IMR-90 (cell line): ENCODE results near the gene FATE1. TPM values are rescaled to one million over a fixed set of nuclear protein-coding genes. Genes with fewer than 3 reads are reported as not detected.

Experiments
- ATAC-seq: fragments of 200-7000 bp; cut with Tn5 transposase; 2 replicates; pipeline ENCODE4 v1.9.1; 2020; ENCODE audit warnings: low read depth, mild to moderate bottlenecking, moderate library complexity
- BruUV-seq: library from RNA; stranded (reverse); fragments of 400-500 nt; replicated peaks from 2 replicates; lab custom pipeline; 2021; lab: Mats Ljungman, UMichigan
- CTCF ChIA-PET: fragments of 300-600 bp; formaldehyde crosslinking; extraction: SDS; loops from one replicate; lab custom pipeline; 2021; ENCODE audit warnings: antibody characterized with exemption; lab: Yijun Ruan, JAX
- POLR2A ChIA-PET: fragments of 300-600 bp; sonication (Branson Sonifier 250); formaldehyde crosslinking; loops from one replicate; lab custom pipeline; 2022; ENCODE audit warnings: antibody characterized with exemption; ENCODE audit not compliant: unreplicated experiment; lab: Charles Lee
- DNase-seq: peaks from one replicate; pipeline ENCODE4 v3.0.0; 2013
- H2AFZ ChIP-seq: replicated peaks from 2 replicates; pipeline ENCODE3; 2013; ENCODE audit warnings: low read length, mild to moderate bottlenecking; ENCODE audit not compliant: poor library complexity
- H2AK5ac ChIP-seq: 2 replicates; pipeline ENCODE4 v1.6.1; 2013; ENCODE audit warnings: low read depth, low read length, inconsistent platforms
- H2AK9ac ChIP-seq: replicated peaks from 2 replicates; pipeline ENCODE3; 2013; ENCODE audit warnings: mild to moderate bottlenecking, low read depth, low read length, moderate library complexity; ENCODE audit not compliant: poor library complexity
- H2BK120ac ChIP-seq: 2 replicates; pipeline ENCODE4 v1.6.1; 2013; ENCODE audit warnings: low read depth, low read length, inconsistent platforms
- H2BK15ac ChIP-seq: 3 replicates; pipeline ENCODE4 v1.6.1; 2013; ENCODE audit warnings: low read depth, low read length, inconsistent platforms
- H2BK20ac ChIP-seq: 2 replicates; pipeline ENCODE4 v1.6.1; 2013; ENCODE audit warnings: low read depth, mild to moderate bottlenecking, inconsistent platforms, low read length, moderate library complexity
- H2BK5ac ChIP-seq: 2 replicates; pipeline ENCODE4 v1.6.1; 2013; ENCODE audit warnings: mild to moderate bottlenecking, low read depth, low read length, inconsistent platforms; ENCODE audit not compliant: poor library complexity, severe bottlenecking
- H3K14ac ChIP-seq: replicated peaks from 2 replicates; pipeline ENCODE4 v1.6.1; 2013; ENCODE audit warnings: low read depth, low read length, inconsistent platforms
- H3K18ac ChIP-seq: 2 replicates; pipeline ENCODE4 v1.6.1; 2013; ENCODE audit warnings: low read depth, low read length, control low read depth
- H3K23ac ChIP-seq: 2 replicates; pipeline ENCODE4 v1.6.1; 2013; ENCODE audit warnings: low read depth, low read length, inconsistent platforms
- H3K27ac ChIP-seq: 2 replicates; pipeline ENCODE4 v1.5.1; 2013; ENCODE audit warnings: mild to moderate bottlenecking, control low read depth, low read length; ENCODE audit not compliant: insufficient read depth
- H3K27me3 ChIP-seq: 2 replicates; pipeline ENCODE4 v1.6.1; 2013; ENCODE audit warnings: low read length; ENCODE audit not compliant: control insufficient read depth, insufficient read depth
- H3K36me3 ChIP-seq: 2 replicates; pipeline ENCODE4 v1.6.1; 2013; ENCODE audit warnings: low read length, mixed read lengths; ENCODE audit not compliant: control insufficient read depth, insufficient read depth
- H3K4ac ChIP-seq: 2 replicates; pipeline ENCODE4 v1.6.1; 2013; ENCODE audit warnings: low read depth, low read length, inconsistent platforms
- H3K4me1 ChIP-seq: 2 replicates; pipeline ENCODE4 v1.6.1; 2013; ENCODE audit warnings: low read length, mixed read lengths; ENCODE audit not compliant: control insufficient read depth, insufficient read depth
- H3K4me2 ChIP-seq: 2 replicates; pipeline ENCODE4 v1.6.1; 2013; ENCODE audit warnings: low read depth, mild to moderate bottlenecking, control low read depth, low read length, moderate library complexity
- H3K4me3 ChIP-seq: 2 replicates; pipeline ENCODE4 v1.5.1; 2013; ENCODE audit warnings: low read depth, mild to moderate bottlenecking, control low read depth, low read length, moderate library complexity; ENCODE audit not compliant: insufficient read depth
- H3K56ac ChIP-seq: 2 replicates; pipeline ENCODE4 v1.6.1; 2013; ENCODE audit warnings: low read length, inconsistent platforms; ENCODE audit not compliant: insufficient read depth; ENCODE audit errors: extremely low read depth
- H3K79me1 ChIP-seq, 2 experiments: 2 replicates each; pipeline ENCODE4 v1.6.1; 2013; ENCODE audit warnings: low read length in 2 of 2, inconsistent platforms in 1 of 2, low read depth in 1 of 2
- H3K9ac ChIP-seq: 2 replicates; pipeline ENCODE4 v1.6.1; 2013; ENCODE audit warnings: low read depth, low read length, control low read depth
- H3K9me1 ChIP-seq: 2 replicates; pipeline ENCODE4 v1.6.1; 2013; ENCODE audit warnings: low read length, inconsistent platforms; ENCODE audit not compliant: insufficient read depth
- H3K9me3 ChIP-seq: 2 replicates; pipeline ENCODE4 v1.6.1; 2013; ENCODE audit warnings: low read length; ENCODE audit not compliant: control insufficient read depth, insufficient read depth
- H4K20me1 ChIP-seq: 2 replicates; pipeline ENCODE4 v1.6.1; 2013; ENCODE audit warnings: low read length, inconsistent platforms; ENCODE audit not compliant: insufficient read depth
- H4K5ac ChIP-seq: 2 replicates; pipeline ENCODE4 v1.6.1; 2013; ENCODE audit warnings: mild to moderate bottlenecking, low read depth, low read length, control low read depth
- H4K8ac ChIP-seq, 2 experiments: 2 replicates each; pipeline ENCODE4 v1.6.1; 2013; ENCODE audit warnings: low read depth in 2 of 2, low read length in 2 of 2, control low read depth in 1 of 2, inconsistent platforms in 1 of 2
- H4K91ac ChIP-seq: 2 replicates; pipeline ENCODE4 v1.6.1; 2013; ENCODE audit warnings: low read depth, low read length, inconsistent platforms; ENCODE audit not compliant: insufficient read depth
- BHLHE40 ChIP-seq: fragments of 150-350 bp; IDR thresholded peaks from 2 replicates; pipeline ENCODE4 v1.6.1; 2016; ENCODE audit warnings: mild to moderate bottlenecking, low read depth, low read length
- CEBPB ChIP-seq: IDR thresholded peaks from 2 replicates; pipeline ENCODE4 v1.6.1; 2012; ENCODE audit warnings: low read depth, low read length, improper control_type of control experiment
- CHD1 ChIP-seq: IDR thresholded peaks from 2 replicates; pipeline ENCODE4 v1.6.1; 2012; ENCODE audit warnings: low read depth, low read length, improper control_type of control experiment
- CTCF ChIP-seq: conservative IDR thresholded peaks from 2 replicates; pipeline ENCODE4 v1.5.1; 2012; ENCODE audit warnings: mild to moderate bottlenecking, low read depth, low read length, improper control_type of control experiment
- FOS ChIP-seq: fragments of 150-350 bp; IDR thresholded peaks from 2 replicates; pipeline ENCODE4 v1.6.1; 2016; ENCODE audit warnings: low read depth, low read length
- MAFK ChIP-seq: IDR thresholded peaks from 2 replicates; pipeline ENCODE4 v1.6.1; 2012; ENCODE audit warnings: low read depth, low read length, improper control_type of control experiment
- MAZ ChIP-seq: IDR thresholded peaks from 2 replicates; pipeline ENCODE4 v1.6.1; 2012; ENCODE audit warnings: low read depth, mild to moderate bottlenecking, low read length, improper control_type of control experiment, moderate library complexity, borderline replicate concordance
- MXI1 ChIP-seq: IDR thresholded peaks from 2 replicates; pipeline ENCODE4 v1.6.1; 2012; ENCODE audit warnings: low read depth, mild to moderate bottlenecking, low read length, moderate library complexity, borderline replicate concordance
- NFE2L2 ChIP-seq: fragments of 150-350 bp; IDR thresholded peaks from 2 replicates; pipeline ENCODE4 v1.6.1; 2016; ENCODE audit warnings: low read depth, mild to moderate bottlenecking, low read length
- POLR2A ChIP-seq: IDR thresholded peaks from 2 replicates; pipeline ENCODE4 v1.6.1; 2012; ENCODE audit warnings: mild to moderate bottlenecking, low read depth, low read length
- RAD21 ChIP-seq: IDR thresholded peaks from 2 replicates; pipeline ENCODE4 v1.6.1; 2012; ENCODE audit warnings: low read length, improper control_type of control experiment
- RCOR1 ChIP-seq: IDR thresholded peaks from 2 replicates; pipeline ENCODE4 v1.6.1; 2012; ENCODE audit warnings: mild to moderate bottlenecking, low read length, improper control_type of control experiment; ENCODE audit not compliant: insufficient replicate concordance
- RFX5 ChIP-seq: IDR thresholded peaks from 2 replicates; pipeline ENCODE4 v1.8.0; 2012; ENCODE audit warnings: low read depth, mild to moderate bottlenecking, low read length, moderate library complexity
- SMC3 ChIP-seq: fragments of 150-350 bp; IDR thresholded peaks from 2 replicates; pipeline ENCODE4 v1.6.1; 2016; ENCODE audit warnings: low read depth, mild to moderate bottlenecking, antibody characterized with exemption, low read length, moderate library complexity
- USF2 ChIP-seq: fragments of 150-350 bp; IDR thresholded peaks from 2 replicates; pipeline ENCODE4 v1.6.1; 2017; ENCODE audit warnings: mild to moderate bottlenecking, antibody characterized with exemption, low read length, low read depth
- WGBS, 2 experiments: methylation state at CpG; one replicate each; pipeline versions ENCODE4 v1.1.5 to v1.1.7; 2013; ENCODE audit warnings: missing lambda C conversion rate in 2 of 2; ENCODE audit not compliant: insufficient read length in 1 of 2; ENCODE audit errors: extremely low coverage in 2 of 2; 5-methylcytosine and 5-hydroxymethylcytosine counted together
- dilution Hi-C: fragments of 300-500 bp; cut with HindIII; formaldehyde crosslinking; loops from one replicate; pipeline ENCODE4 v1.14.3; 2018; ENCODE audit warnings: low sequenced_read_pairs; ENCODE audit not compliant: unreplicated experiment
- in situ Hi-C: fragments of 300-500 bp; cut with MboI; formaldehyde crosslinking; loops from 3 replicates; pipeline ENCODE4 v1.14.3; 2019; ENCODE audit warnings: low sequenced_read_pairs, inconsistent platforms, mixed read lengths
- intact Hi-C: fragments of 100-400 bp; cut with micrococcal nuclease; formaldehyde crosslinking; loops from 2 replicates; pipeline ENCODE4 v1.10.0; 2022
- polyA plus RNA-seq, 3 experiments: library from polyadenylated mRNA; depleted of rRNA; stranded (reverse); fragments of >200 nt; gene quantifications; 2 replicates each; pipeline ENCODE4 v1.2.3, GENCODE V29; 2012; ENCODE audit warnings: low replicate concordance in 1 of 3
- total RNA-seq: library from RNA; depleted of rRNA; stranded (reverse); fragments of >200 nt; gene quantifications from 2 replicates; pipeline ENCODE4 v1.2.3, GENCODE V29; 2012
- TF ChIP-seq, protein P1 (sequence below): fragments of 150-350 bp; IDR thresholded peaks from 2 replicates; pipeline ENCODE4 v1.6.1; 2016; ENCODE audit warnings: low read depth, mild to moderate bottlenecking, low read length, moderate library complexity, borderline replicate concordance

Gene FATE1
- total and polyA plus RNA-seq, 2 of the 4 experiments (the other 2 are of a cell fraction) = not detected

GRCh38 chrX:151742311-151742710 lies 26.5 kb downstream of the FATE1 start:
- intact Hi-C loops (no loop called here), dilution Hi-C loops (no loop called here), in situ Hi-C loops (no loop called here)
- Histone ChIP-seq H3K4me1 (no peaks in the 10 kb centered on the region), H3K4ac (no peak overlapping the region), H2AFZ (no peak overlapping the region), H3K36me3 (no peaks in the 10 kb centered on the region), H3K4me3 (no peak overlapping the region), H3K9me3 (peaks cover 11% of the 10 kb centered on the region; the same call in 1 of the 2 replicates), H3K56ac (no peak overlapping the region), H2BK5ac (no peak overlapping the region), H3K18ac (no peak overlapping the region), H4K8ac (no peak overlapping the region), H4K5ac (no peak overlapping the region), H2BK20ac (no peak overlapping the region), H3K27me3 (no peaks in the 10 kb centered on the region), H4K20me1 (no peaks in the 10 kb centered on the region), H2AK9ac (no peak overlapping the region), H3K14ac (no peak overlapping the region), H3K4me2 (no peak overlapping the region), H2BK120ac (no peak overlapping the region), H3K9ac (no peak overlapping the region), H4K91ac (no peak overlapping the region), H3K23ac (no peak overlapping the region), H3K9me1 (no peaks in the 10 kb centered on the region), H3K79me1 (no peaks in the 10 kb centered on the region), H2AK5ac (no peak overlapping the region), H3K27ac (no peak overlapping the region), H2BK15ac (no peak overlapping the region)
- POLR2A ChIA-PET = no interaction called here
- DNase-seq (no peak), ATAC-seq (no peak)
- CTCF ChIA-PET = no interaction called here
- BruUV-seq = no TSS peak
- WGBS, 2 experiments = no CpG with 5 or more reads among the region's 5 CpGs
- TF ChIP-seq BHLHE40 (no peak), NFE2L2 (no peak), RFX5 (no peak), FOS (no peak), MXI1 (no peak), CTCF (no peak), MAZ (no peak), SMC3 (no peak), RAD21 (no peak), POLR2A (no peak), RCOR1 (no peak), MAFK (no peak), USF2 (no peak), CHD1 (no peak), CEBPB (no peak)
- TF ChIP-seq, protein P1, sequence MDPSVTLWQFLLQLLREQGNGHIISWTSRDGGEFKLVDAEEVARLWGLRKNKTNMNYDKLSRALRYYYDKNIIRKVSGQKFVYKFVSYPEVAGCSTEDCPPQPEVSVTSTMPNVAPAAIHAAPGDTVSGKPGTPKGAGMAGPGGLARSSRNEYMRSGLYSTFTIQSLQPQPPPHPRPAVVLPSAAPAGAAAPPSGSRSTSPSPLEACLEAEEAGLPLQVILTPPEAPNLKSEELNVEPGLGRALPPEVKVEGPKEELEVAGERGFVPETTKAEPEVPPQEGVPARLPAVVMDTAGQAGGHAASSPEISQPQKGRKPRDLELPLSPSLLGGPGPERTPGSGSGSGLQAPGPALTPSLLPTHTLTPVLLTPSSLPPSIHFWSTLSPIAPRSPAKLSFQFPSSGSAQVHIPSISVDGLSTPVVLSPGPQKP = no peak
